Hematopoietic multipotent progenitor cell treated with erythropoietin and hydrocortisone succinate and interleukin-3 and kit ligand, for 15 days (in vitro differentiated cells): ENCODE results near the gene C1orf167.
"Not testable (repeated sequence)": the region's sequence is repeated elsewhere in the genome, so short reads cannot be mapped to it uniquely, and the experiment has no call there.

ENCODE experiments used
- DNase-seq: peaks from one replicate; pipeline ENCODE4 v3.0.0-alpha.2; 2015; ENCODE audit warnings: low spot score

Gene C1orf167

DNA sequence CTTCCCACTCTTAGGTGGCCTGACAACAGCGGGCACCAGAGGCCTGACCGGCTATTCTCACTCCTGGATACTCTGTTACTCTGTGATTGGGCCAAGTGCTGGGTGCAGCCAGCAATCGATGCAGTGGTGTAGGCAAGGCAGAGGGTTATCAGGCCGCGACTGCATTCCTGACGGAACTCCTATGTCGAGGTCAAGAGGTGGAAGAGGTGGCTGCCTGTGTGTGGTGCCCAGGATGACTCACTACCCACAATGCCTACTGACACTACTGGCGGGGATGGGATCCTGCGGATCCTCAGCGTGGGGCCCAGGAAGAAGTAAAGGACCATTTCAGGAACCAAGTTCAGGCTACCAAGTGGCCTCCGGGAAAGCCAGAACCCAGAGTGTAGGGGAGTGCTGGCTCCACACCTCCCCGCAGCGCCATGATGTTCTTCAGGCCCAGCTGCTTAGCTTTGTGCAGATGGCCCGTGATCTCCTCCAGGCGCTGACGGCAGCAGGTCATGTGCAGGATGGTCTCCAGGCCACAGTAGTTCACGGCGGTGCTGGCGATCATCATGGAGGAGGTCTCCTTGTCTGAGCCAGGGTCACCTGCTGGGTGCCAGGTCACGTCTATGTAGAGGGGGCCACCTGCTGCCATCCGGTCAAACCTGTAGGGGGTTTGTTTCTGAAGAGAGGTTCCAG lies 38.9 kb downstream of the C1orf167 start:
- no peak for DNase-seq

DNA sequence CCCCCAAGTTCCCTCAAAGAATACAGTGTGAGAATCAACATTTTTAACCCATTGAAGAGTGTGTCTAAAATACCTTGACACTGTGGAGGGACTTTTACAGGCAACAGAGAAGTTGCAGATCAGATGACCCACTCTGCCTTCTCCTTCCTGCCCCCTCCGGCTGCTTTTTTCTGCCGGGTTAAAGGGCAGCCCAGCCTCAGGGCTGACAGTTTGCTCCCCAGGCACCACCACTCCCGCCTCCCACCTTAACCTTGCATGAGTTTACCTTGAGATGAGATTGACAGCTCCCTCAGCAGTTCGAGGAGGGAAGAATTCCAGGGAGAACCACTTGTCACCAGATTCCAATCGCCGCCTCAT lies 40.6 kb downstream of the C1orf167 start:
- DNase-seq: no peak

DNA sequence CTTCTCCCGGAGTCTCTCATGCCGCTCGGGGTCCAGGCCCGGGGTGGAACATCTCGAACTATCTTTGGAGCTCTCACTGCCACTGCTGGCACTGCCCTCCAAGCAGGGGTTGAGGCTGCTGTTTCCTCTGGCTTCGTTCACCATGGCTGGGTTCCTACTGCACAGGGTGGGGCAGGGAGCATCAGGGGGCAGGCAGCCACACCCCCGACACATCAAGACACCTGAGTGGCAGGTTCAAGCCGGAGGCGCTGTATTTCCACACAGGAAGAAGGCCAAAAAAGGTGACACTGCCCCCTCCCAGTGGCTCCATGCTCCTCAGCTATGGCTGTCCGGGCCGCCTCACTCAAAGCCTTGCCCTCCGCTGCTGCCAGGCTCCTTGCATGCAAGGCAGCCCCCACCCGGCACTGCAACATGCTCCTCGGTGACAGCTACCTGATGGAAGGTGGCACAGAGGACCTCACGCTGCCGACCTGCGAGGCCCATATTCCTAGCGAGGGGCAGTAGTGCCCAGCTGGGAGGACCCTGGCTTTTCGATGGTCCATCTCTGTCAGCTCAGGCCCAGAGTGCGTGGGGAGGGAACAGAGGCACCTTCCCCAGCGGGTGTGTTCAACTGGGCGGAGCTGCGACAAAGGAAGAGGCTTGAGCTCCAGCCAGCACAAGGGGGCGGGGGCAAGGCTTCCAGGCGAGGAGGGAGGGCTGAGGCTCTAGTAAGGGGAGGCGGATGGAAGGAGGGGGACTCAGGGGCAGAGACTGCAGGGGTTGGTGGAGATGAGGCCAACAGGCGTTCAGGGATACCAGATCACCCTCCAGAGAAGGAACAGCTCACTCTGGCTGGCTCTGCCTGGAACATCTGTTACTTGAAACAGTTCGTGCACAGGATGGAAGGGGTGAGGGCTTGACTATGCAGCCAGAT lies 41.2 kb downstream of the C1orf167 start:
- peak; percentile 81 for DNase-seq

DNA sequence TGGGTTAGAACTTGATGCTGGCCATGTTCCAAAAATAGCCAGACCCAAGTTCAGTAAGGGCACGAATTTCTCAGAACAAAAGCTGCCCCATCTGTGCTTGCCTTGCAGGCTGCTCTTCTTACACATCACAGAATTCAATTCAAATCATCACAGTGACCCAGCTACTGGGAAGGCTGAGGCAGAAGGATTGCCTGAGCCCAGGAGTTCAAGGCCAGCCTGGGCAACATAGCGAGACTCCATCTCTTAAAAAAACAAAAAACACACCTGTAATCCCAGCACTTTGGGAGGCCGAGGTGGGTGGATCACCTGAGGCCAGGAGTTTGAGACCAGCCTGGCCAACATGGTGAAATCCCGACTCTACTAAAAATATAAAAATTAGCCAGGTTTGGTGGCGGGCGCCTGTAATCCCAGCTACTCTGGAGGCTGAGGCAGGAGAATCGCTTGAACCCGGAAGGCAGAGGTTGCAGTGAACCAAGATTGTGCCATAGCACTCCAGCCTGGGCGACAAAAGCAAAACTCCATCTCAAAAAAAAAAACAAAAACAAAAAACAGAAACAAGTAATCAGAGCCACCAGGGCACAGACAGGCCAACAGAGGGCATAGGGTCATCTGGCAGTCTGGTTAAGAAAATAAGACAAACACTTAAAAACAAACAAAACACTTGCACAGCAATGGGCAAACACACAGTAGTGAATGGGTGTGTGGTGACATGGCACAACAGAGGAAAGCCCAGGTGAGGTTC lies 42.1 kb downstream of the C1orf167 start:
- DNase-seq: not testable (repeated sequence)

DNA sequence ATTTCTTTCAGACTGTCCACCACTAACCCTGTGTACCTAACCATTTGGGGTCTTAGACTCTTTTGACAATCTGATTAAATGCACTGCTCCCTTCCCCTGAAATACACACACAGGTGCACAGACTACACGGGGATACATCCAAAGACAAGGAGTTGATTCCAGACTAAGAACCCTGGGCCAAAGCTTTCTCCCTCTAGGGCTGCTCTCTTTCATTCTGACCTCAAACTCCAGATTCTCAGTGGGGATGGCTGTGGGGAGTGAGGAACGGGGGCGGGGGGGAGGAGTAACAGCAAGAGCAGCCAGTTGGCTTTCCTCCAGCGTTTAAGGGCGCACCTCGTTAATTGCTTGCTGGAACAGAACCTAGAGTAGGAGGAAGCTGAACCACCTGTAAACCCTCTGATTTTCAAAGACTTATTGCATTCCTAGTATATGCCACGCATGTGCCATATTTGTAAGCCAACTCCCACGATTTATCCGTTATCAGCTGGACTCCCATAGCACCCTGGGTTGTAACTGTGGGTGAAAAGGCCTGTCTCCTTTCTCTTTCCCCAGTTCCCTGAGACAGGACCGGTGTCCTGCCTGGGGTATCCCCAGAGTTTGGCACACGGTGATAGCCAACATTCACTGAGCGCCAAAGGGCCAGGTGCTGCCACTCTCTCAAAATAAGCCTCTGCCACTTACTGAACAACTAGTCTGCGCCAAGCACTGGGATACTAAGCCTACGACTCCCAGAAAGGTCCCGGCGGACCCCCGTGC lies 42.9 kb downstream of the C1orf167 start:
- peak; percentile 77 for DNase-seq

DNA sequence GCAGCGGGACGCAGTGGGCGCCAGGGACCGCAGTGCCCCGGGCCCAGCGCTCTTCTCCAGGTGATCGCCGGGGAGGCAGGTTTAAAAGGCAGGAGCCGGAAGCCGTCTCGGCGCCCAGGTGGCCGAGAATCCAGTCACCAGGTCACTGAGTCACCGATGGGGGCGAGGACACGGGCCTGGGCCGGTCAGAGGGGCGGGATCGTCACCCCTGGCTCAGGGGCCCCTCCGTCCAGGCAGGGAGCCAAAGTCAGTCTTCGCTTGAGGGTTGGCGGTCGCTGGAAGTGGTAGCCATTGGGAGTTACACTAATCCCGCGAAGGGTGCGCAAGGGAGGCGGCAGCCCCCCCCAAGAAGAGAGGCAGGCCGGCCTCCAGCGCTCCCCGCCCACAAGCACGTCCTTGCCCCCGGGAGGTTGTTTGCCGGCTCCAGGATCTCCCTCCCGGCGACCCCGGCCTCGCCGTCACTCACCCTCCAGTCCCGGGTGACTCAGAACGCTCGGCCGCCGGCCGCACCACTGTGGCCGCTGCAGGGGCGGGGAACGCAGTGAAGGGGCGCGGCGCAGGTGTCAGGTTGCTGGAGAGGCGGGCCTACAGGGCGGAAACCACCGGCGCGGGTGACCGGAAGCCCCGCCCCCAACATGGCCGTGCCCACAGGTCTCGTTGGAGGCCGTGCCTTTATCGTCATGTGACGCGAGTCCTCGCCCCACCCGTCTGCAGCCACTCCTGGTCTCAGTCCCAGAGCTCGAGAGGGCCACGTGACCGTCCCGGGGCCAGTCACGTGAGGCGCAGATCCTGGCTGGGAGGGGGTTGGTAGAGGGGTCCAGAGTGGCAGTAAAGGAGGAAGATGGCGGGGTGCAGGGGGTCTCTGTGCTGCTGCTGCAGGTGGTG lies 43.7 kb downstream of the C1orf167 start, which contains the start of the genes CLCN6 and MTHFR:
Gene CLCN6, plus strand, starts transcription at position 770 of the 885 bp plus-strand sequence. Its CDS starts 72 bp downstream, at position 842.
Gene MTHFR, minus strand, starts transcription at position 543 of the 885 bp plus-strand sequence. CDS start 2,848 bp downstream, outside the sequence.
- peak; percentile 99 for DNase-seq

DNA sequence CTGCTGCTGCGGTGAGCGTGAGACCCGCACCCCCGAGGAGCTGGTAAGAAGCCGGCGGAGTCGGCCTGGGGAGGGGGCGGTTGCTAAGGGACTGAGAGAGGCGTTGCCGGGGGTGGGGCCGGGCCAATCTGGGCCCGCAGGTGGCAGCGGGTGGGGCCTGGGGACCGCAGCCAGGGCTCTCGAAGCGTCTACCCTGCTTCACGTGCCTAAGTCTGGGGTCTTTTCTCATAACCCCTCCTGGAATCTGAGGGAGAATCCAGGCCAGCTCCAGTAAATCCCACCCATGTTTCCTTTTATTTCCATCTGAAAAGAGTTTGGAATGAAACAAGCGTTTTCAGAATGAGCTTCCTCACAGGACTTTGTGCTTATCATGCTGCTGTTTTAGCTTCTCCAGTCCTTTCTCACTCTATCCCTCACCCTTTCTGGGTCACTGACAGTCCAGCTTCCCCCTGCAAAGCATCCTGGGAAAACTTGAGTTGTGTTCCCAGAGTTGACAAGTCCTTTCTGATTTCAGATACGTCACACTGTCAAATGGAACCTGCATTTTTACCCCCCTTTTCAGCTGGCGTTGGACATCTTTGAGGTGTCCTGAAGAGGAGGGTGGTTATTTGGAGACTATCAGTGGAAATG lies 44.4 kb downstream of the C1orf167 start:
- peak; percentile 66 for DNase-seq

DNA sequence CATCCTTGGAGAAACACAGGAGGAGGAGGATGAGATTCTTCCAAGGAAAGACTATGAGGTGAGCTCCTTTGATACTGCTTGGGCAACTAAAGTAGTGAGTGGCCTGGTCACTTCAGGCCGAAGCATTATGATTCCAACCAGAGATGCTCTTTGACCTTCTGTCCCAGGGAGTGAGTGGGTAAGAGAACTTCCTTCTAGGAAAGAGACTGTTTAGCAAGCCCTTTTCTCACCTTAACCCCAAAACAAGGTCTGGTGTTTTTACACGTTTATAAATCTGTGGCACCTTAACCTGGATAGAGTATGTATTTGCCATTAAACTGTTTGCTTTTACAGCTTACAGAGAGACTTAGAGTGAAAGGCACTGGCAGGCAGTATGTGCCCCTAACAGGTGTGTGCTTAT lies 45.1 kb downstream of the C1orf167 start:
- no peak for DNase-seq

DNA sequence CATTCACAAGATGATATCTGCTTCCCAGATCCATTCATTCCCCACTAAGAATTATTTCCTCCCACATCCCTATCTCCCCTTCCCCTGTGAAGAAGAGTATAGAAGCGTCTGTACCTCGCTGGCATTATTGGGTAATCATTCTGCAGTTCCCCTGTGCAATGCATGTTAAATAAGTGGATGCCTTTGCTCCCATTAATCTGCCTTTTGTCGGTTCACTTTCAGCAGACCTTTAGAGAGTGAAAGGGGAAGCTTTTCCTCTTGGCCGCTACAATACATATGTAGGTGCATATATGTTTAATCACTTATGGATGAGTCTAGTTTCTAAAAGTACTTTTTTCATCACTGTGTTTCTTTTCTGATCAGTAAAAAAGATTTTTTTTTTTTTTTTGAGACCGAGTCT lies 51.0 kb downstream of the C1orf167 start:
- DNase-seq: no peak

DNA sequence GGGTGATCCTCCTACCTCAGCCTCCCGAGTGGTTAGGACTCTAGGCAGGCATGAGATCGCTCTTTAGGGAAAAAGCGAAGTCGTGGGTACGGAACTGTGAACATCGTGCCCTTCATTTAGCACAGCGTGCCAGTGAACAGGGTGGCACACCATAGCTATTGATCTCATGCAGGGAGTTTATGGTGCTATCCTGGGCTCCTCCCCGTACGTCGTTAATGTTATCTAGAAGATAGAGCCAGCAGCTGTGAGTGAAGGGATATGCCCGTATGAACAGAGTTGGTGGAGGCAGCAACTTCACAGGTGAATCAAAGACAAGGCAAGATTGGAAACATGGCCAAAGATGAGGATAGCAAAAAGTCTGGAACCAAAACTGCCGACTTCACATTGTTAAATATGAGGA lies 55.2 kb downstream of the C1orf167 start:
- DNase-seq: no peak

DNA sequence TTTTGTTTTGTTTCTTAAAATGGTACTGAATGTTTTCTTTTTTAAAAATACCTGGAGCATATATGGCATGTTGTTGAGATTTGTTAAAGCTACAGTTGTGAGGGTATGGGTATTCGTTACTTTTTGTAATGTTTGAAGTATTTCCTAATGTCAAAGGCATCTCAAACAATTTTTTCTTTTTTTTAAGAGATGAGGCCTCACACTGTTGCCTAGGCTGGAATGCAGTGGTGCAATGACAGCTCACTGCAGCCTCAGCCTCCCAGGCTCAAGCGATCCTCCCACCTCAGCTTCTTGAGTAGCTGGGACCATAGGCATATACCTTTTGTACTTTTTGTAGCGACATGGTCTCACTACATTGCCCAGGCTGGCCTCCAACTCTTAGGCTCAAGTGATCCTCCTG lies 60.1 kb downstream of the C1orf167 start:
- no peak for DNase-seq

DNA sequence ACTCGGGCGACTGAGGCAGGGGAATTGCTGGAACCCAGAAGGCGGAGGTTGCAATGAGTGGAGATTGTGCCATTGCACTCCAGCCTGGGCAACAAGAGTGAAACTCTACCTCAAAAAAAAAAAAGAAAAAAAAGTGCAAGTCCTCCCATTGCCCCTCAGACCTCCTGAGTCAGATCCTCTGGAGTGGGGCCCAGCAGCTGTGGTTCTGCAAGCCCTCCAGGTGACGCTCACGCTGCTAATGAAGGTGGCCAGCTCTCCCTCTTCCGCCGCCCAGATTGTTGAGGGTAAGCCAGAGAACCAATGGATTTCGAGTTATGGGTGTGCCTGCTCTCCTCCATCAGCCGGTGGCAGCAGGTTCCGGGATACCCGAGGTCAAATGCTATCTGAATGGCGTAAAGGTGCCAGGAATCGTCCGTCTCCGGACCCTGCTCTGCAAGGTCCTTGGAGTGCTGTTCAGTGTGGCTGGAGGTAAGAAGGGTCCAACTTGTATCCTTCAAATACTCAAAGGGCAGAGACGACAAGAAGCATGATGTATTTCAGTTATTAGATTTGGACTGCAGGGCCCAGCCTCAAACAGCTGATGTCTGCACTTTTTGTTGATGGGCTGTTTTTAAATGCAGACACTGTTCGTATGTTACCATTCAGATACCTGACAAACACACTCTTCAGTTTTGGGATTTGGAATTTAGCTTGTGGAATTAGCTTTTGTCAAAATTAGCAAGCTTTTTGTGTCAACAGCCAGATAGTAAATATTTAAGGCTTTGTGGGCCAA lies 61.6 kb downstream of the C1orf167 start:
- DNase-seq: no peak

DNA sequence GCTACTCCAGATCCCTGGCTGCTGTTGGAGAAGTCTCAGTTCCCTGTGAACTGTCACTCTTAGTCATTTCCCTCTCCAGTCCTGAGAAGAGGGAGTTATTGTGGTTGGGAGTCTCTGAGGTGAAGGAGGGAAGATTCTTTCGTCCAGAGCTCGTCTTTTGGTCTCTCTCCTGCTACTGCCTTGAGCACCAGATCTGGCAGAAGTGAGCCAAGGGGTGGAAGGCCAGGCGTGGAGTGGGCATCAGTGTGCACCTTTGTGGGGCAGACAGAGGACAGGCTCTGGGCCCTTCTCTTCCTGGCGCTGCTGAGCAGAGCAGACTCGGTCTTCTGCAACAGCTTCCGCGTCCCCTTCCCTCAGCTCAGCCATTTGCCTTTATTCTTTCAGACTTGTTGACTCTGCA lies 63.1 kb downstream of the C1orf167 start:
- no peak for DNase-seq

DNA sequence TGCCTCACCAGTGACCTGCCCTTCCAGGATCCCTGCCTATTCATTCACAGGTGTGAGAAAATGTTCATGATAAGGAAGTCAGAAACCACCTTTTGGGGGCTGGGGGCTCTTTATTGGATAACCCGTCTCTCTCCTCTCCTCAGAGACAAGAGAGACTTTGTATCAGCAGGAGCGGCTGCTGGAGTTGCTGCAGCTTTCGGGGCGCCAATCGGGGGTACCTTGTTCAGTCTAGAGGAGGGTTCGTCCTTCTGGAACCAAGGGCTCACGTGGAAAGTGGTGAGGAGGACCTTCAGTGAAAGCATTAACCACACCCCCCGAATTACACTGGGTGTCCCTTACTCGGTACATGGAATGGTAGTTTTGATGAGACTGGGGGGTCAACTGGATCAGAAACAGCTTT lies 65.0 kb downstream of the C1orf167 start:
- no peak for DNase-seq

DNA sequence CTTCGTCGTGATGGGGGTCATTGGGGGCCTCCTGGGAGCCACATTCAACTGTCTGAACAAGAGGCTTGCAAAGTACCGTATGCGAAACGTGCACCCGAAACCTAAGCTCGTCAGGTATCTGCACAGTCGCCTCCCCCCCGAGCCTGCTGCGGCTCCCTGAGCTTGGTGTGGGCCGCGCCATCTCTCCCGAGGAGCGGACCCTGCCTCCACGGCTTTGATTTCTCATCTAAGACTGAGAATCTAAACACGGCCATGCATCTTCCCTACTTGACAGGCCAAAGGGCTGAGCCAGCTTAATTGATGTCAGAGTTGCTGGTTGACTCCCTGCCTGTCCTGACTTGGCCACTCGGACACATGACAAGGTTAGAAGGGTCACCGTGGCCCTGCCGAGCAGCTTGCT lies 66.5 kb downstream of the C1orf167 start:
- DNase-seq: no peak

DNA sequence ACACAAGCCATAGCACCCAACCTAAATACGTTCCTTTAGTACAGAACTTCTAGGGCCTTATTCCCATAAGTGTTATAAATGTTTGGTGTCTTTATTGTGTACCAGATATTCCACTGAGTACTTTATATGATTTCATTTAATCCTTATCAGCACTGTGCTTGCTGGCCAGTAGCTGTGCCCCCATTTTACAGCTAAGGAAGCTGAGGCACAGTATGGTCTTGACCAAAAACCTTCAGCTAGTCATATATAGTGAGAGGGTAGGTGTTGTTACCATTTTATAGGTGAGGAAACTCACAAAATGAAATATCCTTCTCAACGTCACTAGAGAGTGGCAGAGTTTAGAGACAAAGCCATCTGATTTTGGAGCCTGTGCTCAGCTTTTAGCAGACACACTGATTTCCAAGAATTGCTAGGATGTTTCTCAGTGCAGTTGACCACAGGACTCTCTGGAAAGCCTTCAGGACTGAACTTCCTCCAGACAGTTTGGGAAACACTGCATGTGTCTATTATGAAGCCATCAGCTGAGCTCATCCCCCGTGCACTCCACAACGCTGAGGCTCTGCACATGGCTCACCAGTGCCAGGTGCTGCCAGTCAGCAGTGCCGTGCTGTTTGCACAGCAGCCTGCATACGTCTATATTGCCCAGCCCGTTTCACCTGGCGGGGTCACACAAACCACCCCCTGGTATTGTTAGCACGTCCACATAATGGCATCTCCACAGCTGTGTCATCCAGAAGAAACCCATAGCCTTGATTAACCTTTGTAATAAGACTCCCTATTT lies 70.1 kb downstream of the C1orf167 start:
- no peak for DNase-seq

DNA sequence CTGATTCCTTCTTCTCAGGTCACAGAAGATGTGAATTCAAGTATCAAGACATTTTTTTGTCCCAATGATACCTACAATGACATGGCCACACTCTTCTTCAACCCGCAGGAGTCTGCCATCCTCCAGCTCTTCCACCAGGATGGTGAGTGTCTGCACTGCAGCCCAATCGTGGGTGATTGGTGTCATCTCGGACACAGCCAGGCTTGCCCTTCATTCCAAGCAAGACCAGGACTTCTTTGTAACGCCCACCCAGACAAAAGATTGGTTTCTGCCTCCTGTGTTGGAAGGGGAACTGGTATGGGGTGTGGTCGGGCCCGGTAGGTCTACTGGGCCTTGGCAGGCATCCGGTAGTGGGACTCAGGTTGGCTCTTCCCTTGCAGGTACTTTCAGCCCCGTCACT lies 71.5 kb downstream of the C1orf167 start:
- DNase-seq: no peak

DNA sequence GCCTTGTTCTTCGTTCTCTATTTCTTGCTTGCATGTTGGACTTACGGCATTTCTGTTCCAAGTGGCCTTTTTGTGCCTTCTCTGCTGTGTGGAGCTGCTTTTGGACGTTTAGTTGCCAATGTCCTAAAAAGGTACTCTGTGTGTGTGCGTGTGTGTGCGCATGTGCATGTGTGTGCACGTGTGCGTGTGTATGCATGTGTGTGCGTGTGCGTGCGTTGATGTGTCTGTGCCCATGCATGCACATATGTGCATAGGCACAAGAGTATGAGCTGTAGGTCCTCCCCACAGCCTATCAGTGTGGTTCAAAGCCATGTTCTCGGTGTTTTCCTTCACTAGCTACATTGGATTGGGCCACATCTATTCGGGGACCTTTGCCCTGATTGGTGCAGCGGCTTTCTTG lies 71.9 kb downstream of the C1orf167 start:
- no peak for DNase-seq
